ENCODE data around the gene CADM1.

The CADM1 gene

GRCh38 chr11:115153135-115153534, 351.1 kb downstream of the CADM1 start:
- no peak for DNase-seq (ENCODE audit: low read depth in 2 of 2)

DNA sequence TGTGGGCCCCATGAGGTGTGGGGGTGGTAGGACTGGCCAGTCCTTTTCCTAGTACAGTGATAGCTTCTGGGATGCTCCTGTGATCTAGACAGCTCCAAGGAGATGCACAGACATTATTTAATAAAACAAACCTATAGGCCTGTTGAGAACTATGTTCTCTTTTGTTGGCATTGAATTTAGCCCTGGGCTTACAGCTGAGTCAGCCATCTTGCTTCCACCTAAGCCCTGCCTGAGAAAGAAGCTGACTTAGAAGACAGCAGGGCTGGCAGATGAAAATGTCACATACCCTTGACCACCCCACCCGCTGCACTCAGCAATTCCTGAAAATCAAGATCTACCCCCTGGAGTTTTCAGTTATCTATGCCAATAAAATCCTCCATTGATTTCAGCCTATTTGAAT, 353.2 kb downstream of the CADM1 start:
- no peak for DNase-seq (ENCODE audit: low read depth in 2 of 2)

DNA sequence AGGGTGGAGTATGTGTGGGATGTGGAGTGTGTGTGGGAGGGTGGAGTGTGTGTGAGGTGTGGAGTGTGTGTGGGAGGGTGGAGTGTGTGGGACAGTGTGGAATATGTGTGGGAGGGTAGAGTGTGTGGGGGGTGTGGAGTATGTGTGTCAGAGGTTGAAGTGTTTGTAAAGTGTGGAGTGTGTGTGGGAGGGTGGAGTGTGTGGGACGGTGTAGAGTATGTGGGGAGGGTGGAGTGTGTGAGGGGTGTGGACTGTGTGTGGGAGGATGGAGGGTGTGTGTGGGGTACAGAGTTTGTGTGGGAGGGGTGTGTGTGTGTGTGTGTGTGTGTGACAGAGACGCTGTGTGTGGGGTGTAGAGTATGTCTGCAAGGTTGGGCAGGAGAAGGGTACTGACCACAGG, 355.5 kb downstream of the CADM1 start:
- no peak for DNase-seq (ENCODE audit: low read depth in 2 of 2)

GRCh38 chr11:115148101-115148500, 356.1 kb downstream of the CADM1 start:
- DNase-seq (ENCODE audit: low read depth in 2 of 2), result no peak

DNA sequence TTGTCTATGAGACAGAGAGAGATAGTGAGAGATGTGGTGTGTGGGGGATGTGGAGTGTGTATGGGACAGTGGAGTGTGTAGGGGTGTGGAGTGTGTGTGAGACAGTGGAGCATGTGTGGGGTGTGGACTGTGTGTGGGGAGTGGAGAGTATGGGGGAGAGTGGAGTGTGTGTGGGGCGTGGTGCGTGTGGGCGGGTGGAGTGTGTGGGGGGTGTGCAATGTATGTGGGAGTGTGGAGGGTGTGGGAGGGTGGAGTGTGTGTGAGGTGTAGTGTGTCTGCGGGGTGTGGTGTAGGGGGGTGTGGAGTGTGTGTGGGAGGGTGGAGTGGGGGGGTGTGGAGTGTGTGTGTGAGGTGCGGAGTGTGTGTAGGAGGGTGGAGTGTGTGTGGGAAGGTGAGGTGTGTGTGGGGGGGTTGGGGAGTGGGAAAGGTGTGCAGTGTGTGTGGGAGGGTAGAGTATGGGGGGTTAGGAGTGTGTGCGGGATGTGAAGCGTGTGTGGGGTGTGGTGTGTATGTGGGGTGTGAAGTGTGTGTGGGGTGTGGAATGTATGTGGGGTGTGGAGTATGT, 356.9 kb downstream of the CADM1 start:
- no peak for DNase-seq (ENCODE audit: low read depth in 2 of 2)

- no peak for DNase-seq (ENCODE audit: low read depth in 2 of 2)
Observed at GRCh38 chr11:115146425-115146824, 357.8 kb downstream of the CADM1 start.

DNA sequence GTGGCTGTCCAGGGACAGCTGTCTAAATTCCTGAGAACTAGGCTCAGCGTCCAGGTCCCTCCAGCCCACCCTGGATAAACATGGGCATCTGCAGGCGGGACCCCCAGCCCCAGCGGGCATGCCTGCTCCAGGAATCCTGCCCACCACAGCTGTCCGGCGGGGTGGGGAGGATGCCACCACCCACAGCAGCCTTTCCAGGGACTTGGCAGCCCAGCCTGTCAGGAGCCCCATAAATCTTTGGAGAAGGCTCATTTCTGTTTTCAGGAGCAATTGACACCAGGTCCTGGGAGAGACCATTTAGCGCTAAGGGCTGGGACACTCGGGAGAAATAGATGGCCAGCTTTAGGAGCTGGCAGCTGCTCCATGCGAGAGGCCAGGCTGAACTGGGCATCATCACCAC, 358.9 kb downstream of the CADM1 start:
- no peak for DNase-seq (ENCODE audit: low read depth in 2 of 2)

DNA sequence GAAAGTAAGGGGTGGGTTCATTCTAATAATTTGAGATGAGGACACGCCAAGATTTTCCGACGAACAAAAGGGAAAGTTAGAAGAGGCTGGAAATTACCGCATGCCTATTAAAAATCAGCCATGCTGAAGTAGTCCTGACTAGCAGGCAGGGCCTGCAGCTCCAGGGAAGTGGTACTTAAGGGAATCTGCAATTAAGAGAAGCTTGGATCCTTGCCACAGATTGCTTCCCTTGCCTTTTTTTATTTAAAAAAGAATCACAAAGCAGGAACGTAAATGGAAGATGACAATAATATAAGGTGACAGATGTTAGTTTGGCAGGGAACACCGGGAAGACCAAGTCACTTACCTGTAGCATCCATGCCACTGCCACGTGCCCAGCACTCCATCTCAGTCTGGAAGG, 359.3 kb downstream of the CADM1 start:
- no peak for DNase-seq (ENCODE audit: low read depth in 2 of 2)

DNA sequence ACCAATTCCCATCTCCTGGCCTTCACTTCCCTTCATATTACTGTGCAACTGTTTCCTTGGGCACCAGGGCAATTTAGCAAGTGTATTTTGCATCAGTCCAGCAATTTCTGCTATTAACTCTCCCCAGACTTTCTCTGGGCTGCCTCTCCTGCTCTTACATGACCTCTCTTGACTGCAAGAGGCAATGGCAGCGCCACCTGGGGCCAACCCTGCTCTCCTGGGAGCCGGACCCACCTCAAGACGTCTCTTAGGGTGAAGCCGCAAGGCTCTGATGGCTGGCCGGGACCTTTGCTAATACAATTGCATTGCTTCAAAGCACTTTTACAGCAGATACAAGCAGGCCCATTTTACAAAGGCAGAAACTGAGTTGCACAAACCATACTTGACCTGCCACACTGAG, 360.2 kb downstream of the CADM1 start:
- no peak for DNase-seq (ENCODE audit: low read depth in 2 of 2)

DNA sequence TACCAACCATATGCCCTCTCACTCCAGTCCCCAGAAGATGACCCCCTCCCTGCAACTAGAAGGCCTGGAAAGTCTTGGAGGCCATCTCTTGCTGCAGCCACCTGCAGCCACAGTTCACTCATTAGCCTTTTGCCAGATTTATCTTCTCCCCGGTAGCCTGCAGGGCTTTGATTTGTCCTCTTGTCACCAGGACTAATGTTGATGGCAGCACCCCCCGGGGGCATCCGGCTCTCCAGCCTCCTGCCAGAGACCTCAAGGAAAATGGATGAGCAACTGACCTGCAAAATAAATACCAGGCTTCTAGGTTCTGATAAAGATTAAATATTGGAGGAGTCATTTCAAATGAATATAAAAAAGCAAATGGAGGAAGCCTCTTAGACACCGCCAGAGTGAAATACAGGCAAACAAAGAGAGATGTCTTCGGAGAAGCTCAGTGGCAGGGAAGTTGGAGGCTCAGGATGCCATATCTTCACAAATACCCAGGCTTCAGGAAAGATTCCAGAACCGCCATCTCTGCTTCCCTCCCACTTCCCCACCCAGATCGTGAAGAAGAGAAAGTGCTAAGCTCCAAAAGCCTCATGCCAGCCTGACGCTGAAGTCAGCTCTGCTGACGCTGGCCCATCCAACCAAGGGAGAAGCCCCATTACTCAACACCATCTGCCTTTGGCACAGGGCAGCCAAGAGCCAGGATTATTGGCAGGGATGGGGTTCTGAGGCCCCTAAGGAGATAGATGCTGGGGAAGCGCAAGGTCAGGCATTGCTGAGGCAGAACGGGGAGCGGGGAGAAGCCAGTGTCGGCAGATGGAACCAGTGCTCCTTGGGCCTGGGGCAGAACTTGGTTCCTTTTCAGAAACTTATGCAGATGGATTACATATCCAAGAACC, 362.7 kb downstream of the CADM1 start:
- DNase-seq (ENCODE audit: low read depth in 2 of 2), result no peak

DNA sequence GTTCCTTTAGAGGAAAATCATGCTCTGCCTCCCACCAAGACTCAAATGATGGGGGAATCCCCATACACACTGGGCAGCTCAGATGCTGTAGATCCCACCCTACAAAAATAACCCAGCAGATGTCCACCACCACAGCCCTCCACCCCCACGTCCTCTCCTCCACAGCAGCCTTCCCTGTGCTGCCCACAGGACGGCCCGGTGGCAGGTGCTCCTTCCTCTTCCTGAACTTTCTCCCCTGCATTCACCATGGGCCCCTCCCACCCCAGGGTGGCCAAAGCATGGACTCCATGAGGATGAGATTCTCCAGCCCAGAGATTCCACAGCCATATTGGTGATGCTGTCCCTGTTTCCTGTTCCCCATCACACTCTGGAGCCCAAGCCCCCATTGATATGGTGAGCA, 368.3 kb downstream of the CADM1 start:
- DNase-seq (ENCODE audit: low read depth in 2 of 2), result no peak

DNA sequence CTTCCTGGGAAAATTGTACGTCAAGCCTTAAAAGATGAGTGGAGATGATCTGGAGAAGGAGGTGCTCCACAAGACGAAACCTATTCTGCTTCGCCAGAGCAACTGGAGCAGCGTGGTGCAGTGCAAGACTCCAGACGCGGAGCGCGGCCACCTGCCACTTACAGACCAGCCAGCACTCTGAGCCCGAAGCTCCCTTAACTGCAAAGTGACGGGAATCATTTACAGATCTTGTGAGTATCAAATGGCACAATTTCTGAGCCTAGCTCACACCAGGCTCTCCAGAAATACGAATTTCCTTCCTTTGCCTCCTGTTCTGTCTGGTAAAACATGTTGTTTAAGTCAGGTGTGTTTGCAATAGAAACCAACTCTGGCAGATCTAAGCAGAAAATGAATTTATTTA, 369.3 kb downstream of the CADM1 start:
- DNase-seq (ENCODE audit: low read depth in 2 of 2), result no peak

DNA sequence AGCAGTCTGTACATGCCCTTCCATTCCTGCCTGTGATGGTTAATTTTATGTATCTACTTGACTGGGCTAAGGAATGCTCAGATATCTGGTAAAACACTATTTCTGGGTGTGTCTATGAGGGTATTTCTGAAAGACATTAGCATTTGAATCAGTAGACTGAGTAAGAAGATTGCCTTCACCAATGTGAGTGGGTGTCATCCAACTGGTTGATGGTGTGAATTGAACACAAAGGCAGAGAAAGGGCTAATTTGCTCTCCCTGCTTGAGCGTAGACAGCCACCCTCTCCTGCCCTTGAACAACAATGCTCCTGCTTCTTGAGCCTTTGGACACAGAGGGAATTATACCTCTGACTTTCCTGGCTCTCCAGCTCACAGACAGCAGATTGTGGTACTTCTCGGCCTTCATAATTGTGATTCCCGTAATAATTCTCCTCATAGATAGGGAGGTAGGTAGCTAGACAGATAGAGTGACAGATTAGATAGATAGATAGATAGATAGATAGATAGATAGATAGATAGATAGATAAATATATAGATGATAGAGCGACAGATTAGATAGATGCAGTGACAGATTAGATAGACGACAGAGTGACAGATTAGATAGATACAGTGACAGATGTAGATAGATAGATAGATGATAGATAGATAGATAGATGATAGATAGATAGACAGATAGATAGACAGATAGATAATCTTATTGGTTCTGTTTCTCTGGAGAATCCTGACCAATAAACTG, 370.6 kb downstream of the CADM1 start:
- DNase-seq (ENCODE audit: low read depth in 2 of 2), result no peak

DNA sequence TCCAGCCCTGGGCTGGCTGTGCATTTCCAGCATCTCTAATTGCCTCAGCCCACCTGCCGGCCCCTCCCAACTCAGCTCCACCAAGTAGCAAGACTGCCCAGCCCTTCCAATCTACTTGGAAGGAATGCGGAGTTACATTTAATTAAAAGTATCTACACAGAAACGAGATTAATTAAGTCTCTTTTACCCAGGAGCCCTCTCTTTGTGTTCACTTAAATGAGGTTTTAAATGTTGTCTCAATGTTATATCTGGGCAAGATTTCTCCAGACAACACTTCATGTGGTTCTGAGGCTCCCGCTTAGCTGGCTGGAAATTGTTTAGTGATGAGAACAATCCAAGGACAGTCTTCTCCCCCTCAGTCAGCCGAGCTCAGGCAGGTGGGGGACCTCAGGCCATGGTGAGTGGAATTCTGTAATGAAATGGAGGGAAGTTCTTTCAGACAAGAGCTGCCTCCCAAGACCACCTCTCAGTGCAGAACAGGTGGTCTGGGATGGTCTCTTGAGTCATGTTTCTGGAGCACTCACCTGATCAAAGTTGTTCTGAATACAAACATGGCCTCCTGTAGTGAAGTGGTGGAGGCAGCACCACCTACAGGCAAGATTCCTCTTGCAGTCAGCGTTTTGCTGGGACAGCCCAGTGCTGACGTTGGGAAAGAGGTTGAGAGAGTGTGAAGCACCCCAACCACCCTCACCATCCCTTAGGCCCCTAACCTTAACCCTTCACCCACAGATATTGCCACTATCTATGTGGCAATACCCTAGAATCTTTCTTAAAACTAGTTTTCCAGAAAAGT, 371.6 kb downstream of the CADM1 start:
- DNase-seq (ENCODE audit: low read depth in 2 of 2), result no peak

DNA sequence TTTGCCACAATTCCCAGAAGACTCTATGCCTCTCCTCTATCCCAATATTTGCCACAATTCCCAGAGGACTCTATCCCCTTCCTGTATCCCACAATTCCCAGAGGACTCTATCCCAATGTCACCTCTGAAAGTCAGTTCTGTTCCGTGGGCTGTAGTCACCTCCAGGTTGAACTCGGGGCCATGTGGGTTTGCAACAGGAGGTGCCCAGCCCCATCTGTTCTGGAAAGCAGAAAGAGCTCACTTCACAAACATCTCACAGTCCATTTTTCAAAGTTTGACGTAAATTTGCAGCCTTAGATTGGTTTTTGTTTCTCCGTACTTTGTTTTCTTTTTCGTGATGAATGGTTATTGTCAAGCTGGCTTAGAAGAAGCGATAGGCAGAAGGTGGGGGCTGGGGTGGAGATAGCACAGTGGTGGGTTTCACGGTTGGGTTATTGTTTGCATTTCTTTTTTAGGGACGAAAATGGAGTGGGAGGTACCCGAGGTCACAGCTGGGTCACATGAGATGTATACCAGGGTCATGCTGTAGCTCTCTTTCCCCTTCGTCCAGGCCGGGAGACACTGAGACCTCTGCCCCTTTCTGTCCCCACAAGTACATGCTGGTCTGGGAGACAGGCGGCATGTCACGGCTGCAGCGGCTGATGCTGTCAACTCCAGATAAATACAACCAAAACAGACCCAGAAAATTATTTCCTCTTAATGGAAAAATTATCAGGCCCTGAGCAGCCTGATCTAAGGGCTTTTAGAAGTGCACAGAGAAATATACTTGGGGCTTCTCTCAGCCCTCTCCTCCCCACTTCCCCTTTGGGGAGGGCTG, 374.5 kb downstream of the CADM1 start:
- DNase-seq (ENCODE audit: low read depth in 2 of 2), result no peak

GRCh38 chr11:115128226-115128625, 376.0 kb downstream of the CADM1 start:
- no peak for DNase-seq (ENCODE audit: low read depth in 2 of 2)

DNA sequence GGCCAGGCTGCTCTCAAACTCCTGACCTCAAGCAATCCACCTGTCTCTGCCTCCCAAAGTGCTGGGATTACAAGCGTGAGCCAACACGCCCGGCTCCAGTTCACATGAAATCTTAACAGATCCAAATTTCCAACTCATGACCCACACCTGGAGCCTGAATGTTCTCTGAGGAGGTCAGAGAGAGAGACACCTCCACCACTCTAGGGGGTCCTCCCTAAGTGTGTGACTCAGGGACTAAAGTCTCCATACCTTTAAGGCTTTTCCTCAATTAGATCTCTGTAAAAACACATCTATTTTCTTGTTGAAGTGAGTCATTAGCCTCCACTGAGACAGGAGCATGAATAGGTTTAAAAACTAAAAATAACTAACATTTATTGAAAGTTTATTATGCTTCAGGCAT, 376.4 kb downstream of the CADM1 start:
- no peak for DNase-seq (ENCODE audit: low read depth in 2 of 2)

DNA sequence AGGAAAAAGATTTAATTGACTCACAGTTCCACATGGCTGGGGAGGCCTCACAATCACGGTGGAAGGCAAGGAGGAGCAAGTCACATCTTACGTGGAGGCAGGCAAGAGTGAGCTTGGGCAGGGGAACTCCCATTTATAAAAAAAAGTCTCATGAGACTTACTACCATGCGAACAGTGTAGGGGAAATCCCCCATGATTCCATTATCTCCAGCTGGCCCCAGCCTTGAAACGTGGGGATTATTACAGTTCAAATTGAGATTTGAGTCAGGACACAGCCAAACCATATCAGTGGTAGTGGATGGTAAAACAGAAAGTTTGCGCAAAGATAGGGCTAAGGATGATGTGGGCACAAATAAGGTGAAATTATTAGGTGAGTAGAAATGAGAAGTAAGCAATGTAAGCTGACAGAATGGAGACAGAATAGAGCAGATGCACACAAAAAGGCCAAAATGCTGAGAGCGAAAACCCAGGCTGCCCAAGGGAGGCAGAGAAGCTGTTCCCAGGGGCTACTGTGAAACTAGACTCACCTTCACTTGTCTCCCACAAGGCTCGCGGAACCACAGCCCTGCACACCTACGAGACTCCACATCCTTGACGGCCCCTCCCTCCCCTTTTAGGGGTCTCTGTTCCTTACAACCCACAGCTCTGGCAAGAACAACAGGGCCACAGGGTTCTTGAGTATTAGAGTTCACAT, 377.6 kb downstream of the CADM1 start:
- no peak for DNase-seq (ENCODE audit: low read depth in 2 of 2)

DNA sequence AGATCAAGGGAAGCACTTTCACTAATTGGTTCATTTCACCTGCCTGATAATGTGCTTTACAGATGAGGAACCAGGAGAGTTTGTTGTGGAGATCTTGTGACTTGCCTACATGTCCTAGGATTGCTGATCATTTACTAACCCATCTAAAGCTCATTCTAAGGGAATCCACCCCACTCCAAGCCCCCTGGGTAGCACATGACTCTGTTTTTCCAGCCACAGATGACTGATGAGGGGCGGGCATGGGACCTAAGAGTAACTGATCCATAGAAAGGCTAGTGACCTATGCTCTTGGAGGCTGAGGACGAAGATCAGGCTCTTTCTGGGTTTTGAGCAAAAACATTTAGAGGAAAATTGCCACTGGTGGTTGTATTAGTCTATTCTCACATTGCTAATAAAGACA, 378.1 kb downstream of the CADM1 start:
- DNase-seq (ENCODE audit: low read depth in 2 of 2), result no peak

DNA sequence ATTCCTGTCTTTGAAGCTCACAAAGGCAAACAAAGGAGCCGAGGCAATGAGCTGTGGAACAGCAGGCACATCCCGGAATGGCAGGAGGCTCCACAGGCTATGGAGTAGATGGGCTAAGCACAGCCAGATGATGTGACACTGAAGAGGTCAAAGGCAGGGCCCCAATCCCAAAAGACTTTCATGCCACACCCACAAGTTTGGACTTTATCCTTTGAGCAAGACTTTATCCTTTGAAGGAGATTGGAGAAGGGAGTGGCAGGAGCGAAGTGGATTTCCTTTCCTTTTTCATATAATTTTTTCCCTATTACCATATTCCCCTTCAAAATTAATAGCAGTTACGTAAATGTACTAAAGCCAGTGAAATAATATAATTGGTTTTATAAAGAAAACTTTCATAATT, 379.4 kb downstream of the CADM1 start:
- no peak for DNase-seq (ENCODE audit: low read depth in 2 of 2)

GRCh38 chr11:115123641-115124040, 380.6 kb downstream of the CADM1 start:
- DNase-seq (ENCODE audit: low read depth in 2 of 2), result no peak
